HG03025 (cell line): ENCODE measurements around the gene TET2.
"Not testable (repeated sequence)": the region's sequence is repeated elsewhere in the genome, so short reads cannot be mapped to it uniquely, and the experiment has no call there.

Experiments
- ATAC-seq: cut with Tn5 transposase; IDR thresholded peaks from one replicate; pipeline ENCODE4 v1.9.1; 2021; ENCODE audit warnings: mild to moderate bottlenecking, moderate library complexity; ENCODE audit not compliant: unreplicated experiment, low FRiP score

TET2 gene

DNA sequence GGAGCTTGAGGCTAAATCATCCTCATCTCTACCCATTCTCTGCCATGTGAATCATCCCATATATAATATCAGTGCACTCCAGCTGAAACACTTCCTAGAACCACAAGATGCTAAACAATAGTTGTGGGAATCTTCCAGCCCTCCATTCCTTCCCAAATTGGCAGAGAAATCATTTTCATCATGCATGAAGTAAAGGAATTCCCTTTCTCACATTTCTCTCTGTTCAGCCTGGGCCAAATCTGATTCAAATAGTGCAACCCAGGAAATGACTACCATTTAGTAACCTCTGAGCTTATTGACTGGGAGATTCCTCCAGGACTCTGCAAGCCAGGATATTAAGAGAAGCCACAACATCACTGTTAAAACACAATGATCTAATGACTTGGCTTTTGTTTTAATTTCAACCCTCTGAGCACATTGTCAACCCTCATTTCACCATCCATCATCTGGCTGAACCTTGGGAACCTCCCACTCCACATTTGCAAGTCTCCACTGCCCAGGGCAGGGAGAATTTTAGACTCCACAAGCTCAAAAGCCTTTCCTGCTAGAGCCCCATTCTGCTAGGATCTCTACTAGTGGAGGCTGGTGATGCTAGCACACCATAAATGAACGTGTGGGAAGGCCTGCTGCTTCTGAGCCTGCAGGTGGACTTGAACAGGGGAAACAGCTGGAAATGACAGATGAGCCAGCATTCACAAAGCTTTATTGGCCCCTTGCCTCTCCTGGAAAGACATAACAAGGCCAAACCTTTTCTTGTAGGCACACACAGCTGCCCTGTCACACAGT lies 133.9 kb downstream of the TET2 start:
- no peak for ATAC-seq

DNA sequence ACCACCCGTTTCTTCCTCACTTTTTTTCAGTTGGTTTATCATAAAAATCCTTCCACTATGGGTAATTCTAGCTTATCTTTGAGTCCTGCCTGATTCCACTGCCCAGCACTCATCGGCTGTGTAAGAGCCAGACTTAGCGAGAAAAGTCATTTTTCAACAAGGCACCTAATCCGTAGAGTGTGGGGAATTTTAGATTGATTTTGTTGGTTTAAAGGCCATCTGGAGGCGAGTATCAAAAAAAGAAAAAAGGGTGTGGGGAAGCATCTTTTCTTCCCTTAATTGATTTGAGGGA lies 134.4 kb downstream of the TET2 start:
- no peak for ATAC-seq

DNA sequence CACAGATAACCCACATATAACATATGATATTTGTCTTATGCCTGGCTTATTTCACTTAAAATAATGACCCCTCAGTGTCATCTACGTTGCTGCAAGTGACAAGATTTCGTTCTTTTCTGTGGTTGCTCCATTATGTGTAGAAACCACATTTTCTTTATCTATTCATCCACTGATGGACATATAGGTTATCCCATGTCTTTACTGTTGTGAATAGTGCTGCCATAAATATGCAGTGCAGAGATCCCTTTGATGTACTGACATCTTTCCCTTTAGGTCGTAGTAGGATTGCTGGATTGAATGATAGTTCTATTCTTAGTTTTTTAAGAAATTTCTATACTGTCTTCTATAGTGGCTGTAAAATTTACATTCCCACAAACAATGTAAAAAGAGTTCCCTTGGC lies 135.8 kb downstream of the TET2 start:
- ATAC-seq: no peak

DNA sequence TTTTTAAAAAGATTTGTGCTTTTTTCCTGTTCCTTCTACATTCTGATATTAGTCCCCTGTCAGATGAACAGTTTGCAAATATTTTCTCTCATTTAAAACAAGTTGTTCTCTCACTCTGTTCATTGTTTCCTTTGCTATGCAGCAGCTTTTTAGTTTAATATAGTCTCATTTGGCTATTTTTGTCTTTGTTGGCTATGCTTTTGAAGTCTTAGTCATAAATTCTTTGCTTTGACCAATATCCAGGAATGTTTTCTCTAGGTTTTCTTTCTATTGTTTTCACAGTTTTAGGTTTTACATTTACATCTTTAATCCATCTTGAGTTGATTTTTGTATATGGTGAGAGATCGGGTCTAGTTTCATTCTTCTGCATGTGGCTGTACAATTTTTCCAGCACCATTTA lies 136.8 kb downstream of the TET2 start:
- no peak for ATAC-seq

DNA sequence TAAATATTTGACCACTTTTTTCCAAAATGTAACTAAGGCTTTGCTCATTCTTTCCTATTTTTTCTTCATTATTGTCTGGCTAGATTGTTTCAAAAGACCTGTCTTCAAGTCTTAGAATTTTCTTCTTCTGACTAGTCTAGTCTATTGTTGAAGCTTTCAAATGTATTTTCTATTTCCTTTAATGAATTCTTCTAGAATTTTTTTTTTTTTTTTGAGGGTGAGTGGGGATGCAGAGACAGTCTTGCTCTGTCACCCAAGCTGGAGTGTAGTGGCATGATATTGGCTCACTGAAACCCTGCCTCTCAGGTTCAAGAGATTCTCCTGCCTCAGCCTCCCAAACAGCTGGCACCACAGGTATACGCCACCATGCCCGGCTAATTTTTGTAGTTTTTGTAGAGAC lies 141.4 kb downstream of the TET2 start:
- no peak for ATAC-seq

DNA sequence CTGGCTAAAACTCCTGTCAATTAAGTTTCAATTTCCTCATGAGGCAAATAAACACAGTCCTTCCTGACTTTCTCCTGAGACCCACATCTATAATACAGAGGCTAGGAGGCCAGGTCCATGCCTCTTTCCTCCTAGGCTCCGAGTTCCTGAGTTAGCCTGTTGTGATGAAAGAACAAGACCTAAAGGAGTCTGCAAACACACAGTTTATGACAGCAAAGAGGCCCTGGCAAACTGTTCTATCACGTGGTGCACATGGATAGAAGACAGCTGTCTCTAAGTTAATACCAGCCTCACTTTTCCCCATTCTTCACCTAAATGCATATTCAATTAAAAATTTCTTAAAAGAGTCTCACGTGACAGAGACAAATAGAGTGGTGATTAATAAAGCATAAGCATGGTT lies 145.2 kb downstream of the TET2 start:
- ATAC-seq: no peak

DNA sequence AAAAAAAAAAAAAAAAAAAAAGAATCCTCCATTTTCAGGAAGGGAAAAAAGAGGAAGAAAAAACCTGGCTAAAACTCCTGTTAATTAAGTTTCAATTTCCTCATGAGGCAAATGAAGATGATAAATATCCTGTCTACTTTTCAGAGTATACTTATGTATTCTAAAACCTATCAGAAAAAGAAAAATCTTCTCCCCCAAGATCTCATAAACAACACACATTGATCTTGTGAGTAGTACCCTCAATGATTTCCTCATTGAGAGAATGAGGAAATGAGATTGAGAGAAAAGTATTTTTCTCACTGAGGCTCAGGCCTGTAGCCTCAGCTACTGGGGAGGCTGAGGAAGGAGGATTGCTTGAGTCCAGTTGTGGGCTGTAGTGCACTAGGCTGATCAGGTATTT lies 146.7 kb downstream of the TET2 start:
- no peak for ATAC-seq

DNA sequence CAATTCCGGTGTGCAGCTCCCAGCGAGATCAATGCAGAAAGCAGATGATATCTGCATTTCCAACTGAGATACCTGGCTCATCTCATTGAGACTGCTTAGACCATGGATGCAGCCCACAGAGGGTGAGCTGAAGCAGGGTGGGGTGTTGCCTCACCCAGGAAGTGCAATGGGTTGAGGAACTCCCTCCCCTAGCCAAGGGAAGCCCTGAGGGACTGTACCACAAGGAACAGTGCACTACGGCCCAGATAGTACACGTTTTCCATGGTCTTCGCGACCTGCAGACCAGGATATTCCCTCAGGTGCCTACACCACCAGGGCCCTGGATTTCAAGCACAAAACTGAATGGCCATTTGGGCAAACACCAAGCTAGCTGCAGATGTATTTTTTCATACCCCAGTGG lies 150.0 kb downstream of the TET2 start:
- ATAC-seq: no peak

DNA sequence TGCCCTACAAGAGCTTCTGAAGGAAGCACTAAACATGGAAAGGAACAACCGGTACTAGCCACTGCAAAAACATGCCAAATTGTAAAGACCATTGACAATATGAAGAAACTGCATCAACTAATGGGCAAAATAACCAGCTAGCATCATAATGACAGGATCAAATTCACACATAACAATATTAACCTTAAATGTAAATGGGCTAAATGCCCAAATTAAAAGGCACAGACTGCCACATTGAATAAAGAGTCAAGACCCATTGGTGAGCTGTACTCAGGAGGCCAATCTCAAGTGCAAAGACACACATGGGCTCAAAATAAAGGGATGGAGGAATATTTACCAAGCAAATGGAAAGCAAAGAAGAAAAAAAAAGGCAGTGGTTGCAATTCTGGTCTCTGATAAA lies 152.4 kb downstream of the TET2 start:
- ATAC-seq: not testable (repeated sequence)

DNA sequence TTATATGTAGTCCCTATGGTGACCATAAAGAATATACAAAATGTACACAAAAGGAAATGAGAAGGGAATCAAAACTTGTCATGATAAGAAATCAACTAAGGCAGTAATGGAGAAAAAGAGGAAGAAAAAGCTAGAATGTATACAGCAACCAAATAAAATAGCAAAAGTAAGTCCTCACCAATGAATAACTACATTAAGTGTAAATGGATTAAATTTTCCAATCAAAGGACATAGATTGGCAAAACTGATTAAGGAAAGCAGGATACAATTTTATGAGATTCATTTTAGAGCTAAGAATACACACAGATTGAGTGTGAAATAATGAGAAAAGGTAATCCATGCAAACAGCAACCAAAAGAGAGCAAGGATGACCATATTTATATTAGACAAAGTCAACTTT lies 157.4 kb downstream of the TET2 start:
- ATAC-seq: no peak

DNA sequence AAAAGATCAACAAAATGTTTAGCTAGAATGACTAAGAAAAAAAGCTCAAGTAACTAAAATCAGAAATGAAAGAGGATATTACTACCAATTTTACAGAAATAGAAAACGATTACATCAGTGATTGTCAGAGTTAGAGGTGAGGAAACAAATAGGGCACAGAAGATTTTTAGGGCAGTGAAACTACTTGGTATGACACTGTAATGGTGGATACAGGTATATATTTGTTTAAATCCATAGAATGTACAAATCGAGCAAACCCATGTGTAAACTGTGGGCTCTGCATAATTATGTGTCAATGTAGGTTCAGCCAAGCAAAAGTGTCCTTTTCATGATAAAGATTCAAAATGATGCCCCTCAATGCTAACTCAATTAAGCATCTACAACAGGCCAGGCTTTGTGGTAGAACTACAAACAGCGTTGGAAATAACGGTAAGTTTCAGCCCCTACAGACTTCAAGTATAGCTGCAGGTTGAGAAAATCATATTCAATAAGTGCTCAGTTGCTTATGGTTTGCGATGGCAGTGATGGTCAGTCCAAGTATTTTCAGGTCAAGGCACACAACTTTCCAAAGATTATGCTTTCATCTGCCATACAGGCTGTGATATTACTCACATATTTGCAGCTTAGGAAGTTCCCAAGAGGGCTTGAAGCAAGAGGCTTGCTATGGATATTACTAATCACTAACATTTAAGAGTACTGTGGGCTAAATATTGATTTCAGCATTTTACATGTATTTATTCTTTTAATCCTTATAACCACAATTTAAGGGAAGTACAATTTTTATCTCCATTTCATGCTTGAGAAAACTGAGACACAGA lies 158.6 kb downstream of the TET2 start:
- ATAC-seq: peak; percentile 47

DNA sequence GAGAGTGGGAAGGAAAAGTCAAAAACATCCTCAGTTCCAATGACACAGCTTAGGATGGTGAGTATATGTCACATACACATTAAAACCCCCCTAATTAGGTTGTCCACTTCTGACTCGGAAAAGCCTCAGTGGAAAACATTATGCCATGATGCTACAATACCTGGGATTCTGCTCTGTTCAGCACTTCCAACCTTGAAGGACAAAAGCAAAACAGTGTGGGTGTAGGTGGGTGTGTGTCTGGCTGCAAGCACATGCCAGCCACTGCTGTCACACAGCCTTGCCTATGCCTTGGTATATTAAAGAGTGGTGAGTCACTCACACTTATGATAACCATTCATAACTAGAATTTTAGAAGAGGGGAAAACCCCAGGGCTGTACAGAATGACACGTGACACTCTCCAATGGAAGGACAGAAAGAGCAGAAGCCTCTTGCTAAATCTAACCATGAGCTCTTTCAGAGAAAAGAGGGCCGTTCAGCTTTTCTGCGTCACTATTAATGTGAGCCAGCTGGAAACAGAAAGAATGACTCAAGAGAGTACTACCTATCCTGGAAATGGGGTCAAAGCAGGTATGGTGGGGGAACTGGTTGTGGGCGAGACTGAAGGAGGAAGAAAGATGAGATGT lies 159.6 kb downstream of the TET2 start:
- ATAC-seq: peak; percentile 89

DNA sequence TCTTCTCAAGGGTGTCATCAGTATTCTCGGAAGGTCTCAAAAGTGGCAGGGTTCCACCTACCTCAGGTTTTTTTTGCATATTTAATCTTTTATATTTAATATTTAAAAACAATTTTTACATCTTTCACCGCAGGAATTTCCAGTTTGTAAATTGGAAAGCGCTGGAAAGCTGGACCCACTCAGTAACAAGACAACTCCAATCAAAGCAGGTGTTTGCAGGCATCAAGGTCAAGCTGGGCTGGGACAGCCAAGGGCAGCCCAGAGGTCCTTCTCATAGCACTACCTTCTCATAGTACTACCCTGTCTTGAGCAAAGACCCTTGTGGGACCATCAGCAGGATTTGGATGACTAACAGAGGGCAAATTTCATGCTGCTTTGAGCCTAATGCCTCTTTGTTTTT lies 160.1 kb downstream of the TET2 start:
- no peak for ATAC-seq

DNA sequence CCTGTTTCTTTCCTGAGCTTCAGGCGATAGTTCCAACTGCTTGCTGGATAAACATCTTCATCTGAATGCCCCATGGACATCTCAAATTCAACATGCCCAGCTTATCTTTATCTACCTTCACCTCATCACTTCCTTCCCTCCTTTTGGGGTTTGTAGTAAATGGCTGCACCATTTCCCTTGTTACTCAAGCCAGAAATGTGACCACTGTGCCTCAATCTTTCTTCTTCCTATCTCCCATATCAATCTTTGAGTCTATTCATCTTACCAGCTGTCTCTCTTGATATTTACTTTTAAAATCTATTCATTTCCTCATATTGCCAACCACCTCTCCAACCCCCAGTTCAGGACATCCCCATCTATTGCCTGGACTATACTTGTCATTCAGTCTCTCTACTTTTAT lies 171.8 kb downstream of the TET2 start:
- ATAC-seq: no peak

DNA sequence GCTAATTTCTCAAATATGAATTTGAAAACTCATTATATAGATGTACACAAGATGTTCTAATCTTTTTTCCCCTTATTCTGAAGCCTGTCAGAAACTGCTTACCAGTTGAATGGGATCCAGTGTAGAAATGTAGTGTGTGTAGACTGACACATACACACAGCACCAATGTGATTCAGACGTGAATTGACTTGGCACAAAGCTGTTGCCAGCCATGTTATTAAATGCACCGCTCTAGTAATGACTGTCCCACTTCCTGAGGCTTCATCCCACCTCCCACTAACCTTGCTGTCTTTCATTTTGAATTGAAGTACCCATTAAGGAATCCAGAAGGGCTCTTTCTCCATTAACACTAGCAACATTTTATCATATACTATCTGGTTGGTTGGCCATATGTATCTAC lies 180.5 kb downstream of the TET2 start:
- ATAC-seq: no peak

DNA sequence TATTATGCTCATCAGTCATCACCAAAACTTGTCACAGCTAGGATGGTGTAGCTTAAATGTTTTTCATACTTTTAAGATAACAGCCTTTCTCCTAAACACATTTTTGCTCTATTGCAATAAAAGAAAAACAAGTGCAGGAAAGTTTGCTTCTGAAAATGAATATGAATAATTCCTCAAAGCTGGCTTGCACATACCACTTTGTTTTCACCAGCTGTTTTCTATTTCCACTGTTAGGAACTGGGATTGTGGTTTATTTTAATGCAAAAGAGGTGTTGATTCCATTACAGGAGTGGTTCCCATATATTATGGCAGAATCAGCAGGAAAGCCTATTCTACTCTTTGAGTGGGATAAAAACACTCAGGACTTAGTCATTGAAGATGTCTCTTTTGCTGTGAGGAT lies 181.3 kb downstream of the TET2 start:
- ATAC-seq: no peak

DNA sequence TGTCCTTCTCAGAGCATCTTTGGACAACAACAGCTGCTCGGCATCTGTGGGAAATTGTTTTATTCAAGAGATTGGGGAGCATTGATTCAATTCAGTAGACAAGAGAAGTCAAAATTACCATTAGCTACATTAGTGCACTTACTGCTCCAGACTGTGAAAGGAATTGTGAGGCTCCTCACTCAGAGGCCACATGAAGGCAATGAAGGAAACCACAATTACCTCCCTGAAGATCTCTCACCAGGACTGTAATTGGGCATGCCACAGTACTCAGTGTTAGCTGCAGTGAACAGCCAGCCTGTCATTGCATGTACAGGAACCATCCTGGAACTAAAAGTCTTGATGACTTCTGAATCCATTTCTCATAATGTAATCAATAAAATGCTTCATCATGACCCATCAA lies 182.4 kb downstream of the TET2 start:
- no peak for ATAC-seq
